Islet of Langerhans (tissue), 1 donor: ENCODE results near the gene CTNNA3.

Experiments used
- FAIRE-seq: peaks from one replicate; lab custom pipeline; 2011; peaks lifted over from hg19 to GRCh38; lab: Jason Lieb, UNC

Gene CTNNA3

GRCh38 chr10:66049335-66049734 is 1646.7 kb downstream of the CTNNA3 start:
- no peak for FAIRE-seq

GRCh38 chr10:66045859-66046258 is 1650.1 kb downstream of the CTNNA3 start:
- FAIRE-seq = no peak

- FAIRE-seq = no peak
Observed at GRCh38 chr10:66041771-66042170, 1654.2 kb downstream of the CTNNA3 start.

- no peak for FAIRE-seq
Observed at GRCh38 chr10:66038623-66039022, 1657.4 kb downstream of the CTNNA3 start.

GRCh38 chr10:66026321-66026720 is 1669.7 kb downstream of the CTNNA3 start:
- no peak for FAIRE-seq

GRCh38 chr10:66025186-66025585 is 1670.8 kb downstream of the CTNNA3 start:
- FAIRE-seq = no peak

- no peak for FAIRE-seq
Observed at GRCh38 chr10:66021423-66021822, 1674.6 kb downstream of the CTNNA3 start.

GRCh38 chr10:66008221-66008620 is 1687.8 kb downstream of the CTNNA3 start:
- no peak for FAIRE-seq

GRCh38 chr10:66006411-66006810 is 1689.6 kb downstream of the CTNNA3 start:
- FAIRE-seq = no peak

- FAIRE-seq = no peak
Observed at GRCh38 chr10:65993451-65993850, 1702.5 kb downstream of the CTNNA3 start.

GRCh38 chr10:65968871-65969270 is 1727.1 kb downstream of the CTNNA3 start:
- FAIRE-seq = no peak

- FAIRE-seq = no peak
Observed at GRCh38 chr10:65968437-65968836, 1727.6 kb downstream of the CTNNA3 start.

GRCh38 chr10:65964205-65964604 is 1731.8 kb downstream of the CTNNA3 start:
- FAIRE-seq = no peak

GRCh38 chr10:65952086-65952485 is 1743.9 kb downstream of the CTNNA3 start:
- FAIRE-seq = no peak

- FAIRE-seq = no peak
Observed at GRCh38 chr10:65950075-65950474, 1745.9 kb downstream of the CTNNA3 start.

- FAIRE-seq = no peak
Observed at GRCh38 chr10:65949526-65949925, 1746.5 kb downstream of the CTNNA3 start.

- no peak for FAIRE-seq
Observed at GRCh38 chr10:65945061-65945460, 1750.9 kb downstream of the CTNNA3 start.

GRCh38 chr10:65943451-65943850 is 1752.5 kb downstream of the CTNNA3 start:
- FAIRE-seq = no peak

- no peak for FAIRE-seq
Observed at GRCh38 chr10:65940816-65941662, 1755.0 kb downstream of the CTNNA3 start.

GRCh38 chr10:65940105-65940504 is 1755.9 kb downstream of the CTNNA3 start:
- no peak for FAIRE-seq

- no peak for FAIRE-seq
Observed at GRCh38 chr10:65931291-65932070, 1764.5 kb downstream of the CTNNA3 start.

GRCh38 chr10:65911151-65911835 is 1784.7 kb downstream of the CTNNA3 start:
- FAIRE-seq = no peak

GRCh38 chr10:65910209-65910608 is 1785.8 kb downstream of the CTNNA3 start:
- FAIRE-seq = no peak
